HepG2 (cell line): Measurements from ENCODE around the gene RAB5A. TPM values are rescaled to one million over a fixed set of nuclear protein-coding genes. Genes with fewer than 3 reads are reported as not detected.
A peak's percentile ranks its signal among the peaks of the same experiment; 100 is the strongest.

Source experiments
- ATAC-seq: fragments of 200-7000 bp; cut with Tn5 transposase; 3 replicates; pipeline ENCODE4 v1.9.1; 2020; ENCODE audit warnings: mild to moderate bottlenecking, moderate library complexity
- Bru-seq: library from RNA; stranded (reverse); fragments of 400-500 nt; gene quantifications from one replicate; lab custom pipeline; 2021; lab: Mats Ljungman, UMichigan
- BruChase-seq, 2 experiments: library from RNA; stranded (reverse); fragments of 400-500 nt; gene quantifications; one replicate each; lab custom pipeline; 2021; lab: Mats Ljungman, UMichigan
- BruUV-seq: library from RNA; stranded (reverse); fragments of 400-500 nt; replicated peaks from 2 replicates; lab custom pipeline; 2021; lab: Mats Ljungman, UMichigan
- CTCF ChIA-PET: fragments of 300-600 bp; formaldehyde crosslinking; extraction: SDS; loops from one replicate; lab custom pipeline; 2021; ENCODE audit warnings: low total read pairs, inconsistent platforms, low intra/inter-chr PET ratio; lab: Yijun Ruan, JAX
- POLR2A ChIA-PET: fragments of 350-600 bp; sonication (Branson Sonifier 250); formaldehyde crosslinking; loops from one replicate; lab custom pipeline; 2020; ENCODE audit warnings: antibody characterized with exemption, inconsistent platforms; lab: Yijun Ruan, JAX
- DNase-seq: peaks from one replicate; pipeline ENCODE4 v3.0.0-alpha.2; 2015; ENCODE audit warnings: low spot score
- FAIRE-seq: peaks from 3 replicates; lab custom pipeline; 2011; peaks lifted over from hg19 to GRCh38; lab: Jason Lieb, UNC
- H2AFZ ChIP-seq: one replicate; pipeline ENCODE4 v1.6.1; 2011; ENCODE audit warnings: low read length, inconsistent platforms
- H3K27ac ChIP-seq: fragments of 300-600 bp; 3 replicates; pipeline ENCODE4 v1.8.0; 2011; ENCODE audit warnings: mixed run types, mild to moderate bottlenecking, mixed read lengths, low read length, inconsistent platforms; ENCODE audit not compliant: insufficient read depth; ENCODE audit errors: extremely low read length
- H3K27me3 ChIP-seq, 2 experiments: fragments of 200-600 bp in 1 of 2; 2 replicates in 1 of 2; 3 replicates in 1 of 2; pipeline versions ENCODE4 v1.6.0 to v1.8.0; 2011; ENCODE audit warnings: low read length in 2 of 2, mild to moderate bottlenecking in 2 of 2, moderate library complexity in 2 of 2, inconsistent platforms in 1 of 2; ENCODE audit not compliant: insufficient read depth in 2 of 2, control insufficient read depth in 1 of 2
- H3K36me3 ChIP-seq, 2 experiments: fragments of 200-600 bp in 1 of 2; replicated peaks in 1 of 2; 2 replicates in 1 of 2; 3 replicates in 1 of 2; pipeline versions ENCODE4 v1.5.1 to v1.8.0; 2011; ENCODE audit warnings: low read length in 2 of 2, inconsistent platforms in 1 of 2; ENCODE audit not compliant: insufficient read depth in 2 of 2, control insufficient read depth in 1 of 2
- H3K4me1 ChIP-seq: 2 replicates; pipeline ENCODE4 v1.5.1; 2012; ENCODE audit warnings: low read length, inconsistent platforms; ENCODE audit not compliant: insufficient read depth
- H3K4me2 ChIP-seq: 2 replicates; pipeline ENCODE4 v1.6.0; 2011; ENCODE audit warnings: low read depth, low read length, inconsistent platforms
- H3K4me3 ChIP-seq, 3 experiments: fragments of 200-600 bp in 1 of 3; sonication (generic), shearing (Covaris generic) in 1 of 3; replicated peaks in 1 of 3; 2 replicates each; pipeline ENCODE4 v1.5.1; 2011 to 2016; ENCODE audit warnings: low read length in 3 of 3, inconsistent platforms in 2 of 3, low read depth in 2 of 3, mild to moderate bottlenecking in 2 of 3, control low read depth in 1 of 3, mixed read lengths in 1 of 3; ENCODE audit not compliant: insufficient read depth in 1 of 3
- H3K79me2 ChIP-seq: one replicate; pipeline ENCODE4 v1.6.1; 2011; ENCODE audit warnings: low read length, inconsistent platforms; ENCODE audit not compliant: insufficient read depth
- H3K9ac ChIP-seq: 2 replicates; pipeline ENCODE4 v1.6.0; 2011; ENCODE audit warnings: mild to moderate bottlenecking, low read depth, low read length, inconsistent platforms; ENCODE audit not compliant: insufficient read depth
- H3K9me3 ChIP-seq: 2 replicates; pipeline ENCODE4 v1.5.1; 2012; ENCODE audit warnings: mild to moderate bottlenecking, low read length
- H4K20me1 ChIP-seq: 2 replicates; pipeline ENCODE4 v1.6.0; 2011; ENCODE audit warnings: inconsistent platforms, mild to moderate bottlenecking, low read length, moderate library complexity; ENCODE audit not compliant: insufficient read depth
- MATR3 ChIP-seq: sonication (generic); formaldehyde crosslinking; IDR thresholded peaks from 2 replicates; pipeline ENCODE4 v1.4.0; 2020; ENCODE audit warnings: missing genetic modification reagents
- SATB2 ChIP-seq: sonication (generic); formaldehyde crosslinking; IDR thresholded peaks from 2 replicates; pipeline ENCODE4 v1.5.0; 2020; ENCODE audit warnings: missing genetic modification reagents
- ZNF263 ChIP-seq: sonication (generic); formaldehyde crosslinking; IDR thresholded peaks from 2 replicates; pipeline ENCODE4 v1.4.0; 2020; ENCODE audit warnings: missing genetic modification reagents
- WGBS: methylation state at CpG from one replicate; pipeline ENCODE4 v1.1.6; 2017; ENCODE audit warnings: low lambda C conversion rate; 5-methylcytosine and 5-hydroxymethylcytosine counted together
- in situ Hi-C: cut with HindIII; loops from 2 replicates; pipeline ENCODE4 v1.10.0; 2017; ENCODE audit warnings: low pct_unique_long_range_greater_than_20kb; ENCODE audit not compliant: extremely low pct_ligation_motif_present
- intact Hi-C: fragments of 100-400 bp; cut with micrococcal nuclease; formaldehyde crosslinking; loops from one replicate; pipeline ENCODE4 v1.10.0; 2022; ENCODE audit not compliant: unreplicated experiment
- long read RNA-seq, 2 experiments: library from RNA in 1 of 2; library from polyadenylated mRNA in 1 of 2; stranded (forward) in 1 of 2; unstranded in 1 of 2; transcript quantifications; one replicate each; pipeline ENCODE4 v2.0.0, GENCODE V29; 2019 to 2022
- polyA minus RNA-seq, 3 experiments: library from RNA; depleted of rRNA, polyadenylated mRNA; stranded (reverse); fragments of >200 nt; gene quantifications; 2 replicates each; pipeline ENCODE4 v1.2.3, GENCODE V29; 2011; ENCODE audit warnings: low replicate concordance in 1 of 3
- polyA plus RNA-seq, 8 experiments: library from polyadenylated mRNA; depleted of rRNA in 3 of 8; stranded (reverse) in 7 of 8; unstranded in 1 of 8; fragments of >200 nt; fragmentation: Illumina TruSeq in 4 of 8; extraction: Trizol in 4 of 8; gene quantifications; 2 replicates each; pipeline versions ENCODE4 v1.2.1 to v1.2.3, GENCODE V29; 2011 to 2016; ENCODE audit warnings: low read depth in 4 of 8, missing spikeins in 1 of 8, mixed read lengths in 1 of 8; ENCODE audit not compliant: insufficient read depth in 1 of 8
- total RNA-seq, 5 experiments: library from RNA; depleted of rRNA; stranded (reverse); fragments of >200 nt; fragmentation: Illumina TruSeq; extraction: Trizol; gene quantifications; 2 replicates each; pipeline ENCODE4 v1.2.3, GENCODE V29; 2016; ENCODE audit warnings: low read depth in 1 of 5
- TF ChIP-seq, protein P1 (sequence below): sonication (generic); formaldehyde crosslinking; IDR thresholded peaks from 2 replicates; pipeline ENCODE4 v1.4.0; 2020; ENCODE audit warnings: missing genetic modification reagents

RAB5A gene, protein sequence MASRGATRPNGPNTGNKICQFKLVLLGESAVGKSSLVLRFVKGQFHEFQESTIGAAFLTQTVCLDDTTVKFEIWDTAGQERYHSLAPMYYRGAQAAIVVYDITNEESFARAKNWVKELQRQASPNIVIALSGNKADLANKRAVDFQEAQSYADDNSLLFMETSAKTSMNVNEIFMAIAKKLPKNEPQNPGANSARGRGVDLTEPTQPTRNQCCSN
- total RNA-seq (2016; rRNA removed; fragmentation: Illumina TruSeq; extraction: Trizol), result 27.1 and 29.3 TPM in 2 replicates
- total RNA-seq (2016; cell fraction: cytosol; rRNA removed; fragmentation: Illumina TruSeq; extraction: Trizol; ENCODE audit: low read depth), result 7.2 and 7.8 TPM in 2 replicates
- total RNA-seq (2016; cell fraction: insoluble cytoplasmic fraction; rRNA removed; fragmentation: Illumina TruSeq; extraction: Trizol), result 28.1 and 29.7 TPM in 2 replicates
- total RNA-seq (2016; cell fraction: membrane; rRNA removed; fragmentation: Illumina TruSeq; extraction: Trizol), result 17.7 and 19.4 TPM in 2 replicates
- total RNA-seq (2016; cell fraction: nucleus; rRNA removed; fragmentation: Illumina TruSeq; extraction: Trizol), result 22.2 and 30.9 TPM in 2 replicates
- 13.5 and 16.0 TPM in 2 replicates for polyA plus RNA-seq (2011; rRNA removed)
- polyA plus RNA-seq (2011; cell fraction: cytosol; rRNA removed), result 10.8 and 15.7 TPM in 2 replicates
- polyA plus RNA-seq (2011; cell fraction: nucleus; rRNA removed), result 9.6 and 10.9 TPM in 2 replicates
- polyA plus RNA-seq (2012), result 27.0 and 29.9 TPM in 2 replicates
- polyA plus RNA-seq (2016; cell fraction: cytosol; fragmentation: Illumina TruSeq; extraction: Trizol; ENCODE audit: low read depth), result 4.6 and 5.0 TPM in 2 replicates
- polyA plus RNA-seq (2016; cell fraction: insoluble cytoplasmic fraction; fragmentation: Illumina TruSeq; extraction: Trizol; ENCODE audit: low read depth), result 37.8 and 40.1 TPM in 2 replicates
- polyA plus RNA-seq (2016; cell fraction: membrane; fragmentation: Illumina TruSeq; extraction: Trizol; ENCODE audit: low read depth), result 12.8 and 13.1 TPM in 2 replicates
- polyA plus RNA-seq (2016; cell fraction: nucleus; fragmentation: Illumina TruSeq; extraction: Trizol; ENCODE audit: insufficient read depth, low read depth), result 26.3 and 28.6 TPM in 2 replicates
- polyA minus RNA-seq (2011; rRNA and poly(A)+ RNA removed; ENCODE audit: low replicate concordance), result 9.5 and 10.5 TPM in 2 replicates
- polyA minus RNA-seq (2011; cell fraction: cytosol; rRNA and poly(A)+ RNA removed), result 21.7 and 23.8 TPM in 2 replicates
- 51.0 and 64.8 TPM in 2 replicates for polyA minus RNA-seq (2011; cell fraction: nucleus; rRNA and poly(A)+ RNA removed)
- Bru-seq, nascent RNA, result percentile 95 among the genes with signal in this experiment
- percentile 92 among the genes with signal in this experiment for BruChase-seq, experiment 1, labeled RNA remaining after a 6-hour chase
- BruChase-seq, experiment 2, labeled RNA remaining after a 2-hour chase, result percentile 93 among the genes with signal in this experiment
- long read RNA-seq, experiment 1, transcript RAB5A-201 (6 exons, 2,536 nt), result major isoform, 13 of 17 reads
- long read RNA-seq, experiment 1, partial matches to known transcripts, result 0 of 17 reads
- long read RNA-seq, experiment 1, other reads (novel, unspliced or antisense), result 4 of 17 reads
- long read RNA-seq, experiment 2, transcript RAB5A-201 (6 exons, 2,536 nt), result major isoform, 20 of 77 reads
- long read RNA-seq, experiment 2, partial matches to known transcripts, result 47 of 77 reads
- long read RNA-seq, experiment 2, other reads (novel, unspliced or antisense), result 10 of 77 reads

DNA sequence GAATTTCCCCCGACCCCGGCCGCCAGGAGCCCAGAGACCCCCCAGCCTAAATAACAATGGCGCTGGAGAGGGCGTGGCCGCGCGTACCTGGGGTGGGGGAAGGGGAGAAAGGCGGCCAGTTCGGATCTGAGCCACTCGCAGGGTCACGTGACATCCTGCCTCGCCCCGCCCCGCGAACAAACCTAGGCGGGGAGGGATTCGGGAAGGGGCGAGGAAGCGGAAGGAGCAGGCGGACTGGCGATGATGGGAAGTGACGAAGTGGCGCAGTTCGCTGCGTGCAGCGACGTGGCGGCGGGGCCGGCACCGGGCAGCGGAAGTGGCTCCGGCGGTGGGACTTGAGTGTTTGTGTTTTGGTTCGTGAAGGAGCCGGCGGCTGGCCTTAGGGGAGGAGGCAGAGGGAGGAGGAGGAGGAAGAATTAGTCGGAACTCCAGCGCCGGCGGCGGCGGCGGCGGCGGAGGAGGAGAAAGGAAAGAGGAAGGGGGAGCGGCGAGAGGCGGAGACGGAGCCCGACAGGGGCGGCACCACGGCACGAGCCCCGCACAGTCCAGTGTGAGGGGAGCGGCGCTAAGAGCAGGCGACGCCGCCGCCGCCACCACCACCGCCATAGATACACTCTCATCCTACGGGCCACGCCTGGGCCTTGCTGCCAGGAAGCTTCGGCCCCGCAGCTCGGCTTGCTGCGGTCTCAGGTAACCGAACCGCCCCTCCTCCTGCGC, at the start of gene RAB5A:
RAB5A (plus strand) TSS at position 266 of the 717 bp plus-strand sequence. CDS start 3,802 bp downstream, outside the sequence.
- Histone ChIP-seq H3K9me3 (no peaks in the 10 kb centered on the region), H3K4me2 (peak within 1 kb of the TSS; percentile 83), H4K20me1 (peaks cover 27% of the 10 kb centered on the region), H3K4me3 (peak within 1 kb of the TSS; percentile 73 to 98 (median 90)), H3K27ac (peak within 1 kb of the TSS; percentile 88), H3K79me2 (peaks cover 52% of the 10 kb centered on the region), H2AFZ (no peak within 1 kb of the TSS), H3K4me1 (peaks cover 29% of the 10 kb centered on the region), H3K27me3 (no peaks in the 10 kb centered on the region; a peak in 1 of 5 replicates), H3K9ac (peak within 1 kb of the TSS; percentile 94), H3K36me3 (peaks cover 3 to 12% of the 10 kb centered on the region in 2 experiments; a peak in 4 of 5 replicates)
- under 1% methylated on average over 40 of the region's 73 CpGs for WGBS
- ATAC-seq (peak; percentile 94), FAIRE-seq (peak; percentile 85), DNase-seq (peak; percentile 94)
- in situ Hi-C loops (no loop called here), intact Hi-C loops (loop anchor here (2.0 to 10.0 kb wide), 3 partner anchors 94 to 375 kb away; partner anchors contain the start of genes KAT2B and SGO1)
- ChIA-PET POLR2A (interaction anchor here (1.0 to 1.2 kb wide), 2 partner anchors 10 to 94 kb away, joined by 5 read pairs; no protein-coding TSS in a partner anchor), CTCF (no interaction called here)
- BruUV-seq, result no TSS peak
- TF ChIP-seq MATR3 (CRISPR knock-in tag) (no peak), ZNF263 (CRISPR knock-in tag) (peak; percentile 56; the same call in 1 of the 2 replicates), SATB2 (no peak)
- TF ChIP-seq, protein P1, sequence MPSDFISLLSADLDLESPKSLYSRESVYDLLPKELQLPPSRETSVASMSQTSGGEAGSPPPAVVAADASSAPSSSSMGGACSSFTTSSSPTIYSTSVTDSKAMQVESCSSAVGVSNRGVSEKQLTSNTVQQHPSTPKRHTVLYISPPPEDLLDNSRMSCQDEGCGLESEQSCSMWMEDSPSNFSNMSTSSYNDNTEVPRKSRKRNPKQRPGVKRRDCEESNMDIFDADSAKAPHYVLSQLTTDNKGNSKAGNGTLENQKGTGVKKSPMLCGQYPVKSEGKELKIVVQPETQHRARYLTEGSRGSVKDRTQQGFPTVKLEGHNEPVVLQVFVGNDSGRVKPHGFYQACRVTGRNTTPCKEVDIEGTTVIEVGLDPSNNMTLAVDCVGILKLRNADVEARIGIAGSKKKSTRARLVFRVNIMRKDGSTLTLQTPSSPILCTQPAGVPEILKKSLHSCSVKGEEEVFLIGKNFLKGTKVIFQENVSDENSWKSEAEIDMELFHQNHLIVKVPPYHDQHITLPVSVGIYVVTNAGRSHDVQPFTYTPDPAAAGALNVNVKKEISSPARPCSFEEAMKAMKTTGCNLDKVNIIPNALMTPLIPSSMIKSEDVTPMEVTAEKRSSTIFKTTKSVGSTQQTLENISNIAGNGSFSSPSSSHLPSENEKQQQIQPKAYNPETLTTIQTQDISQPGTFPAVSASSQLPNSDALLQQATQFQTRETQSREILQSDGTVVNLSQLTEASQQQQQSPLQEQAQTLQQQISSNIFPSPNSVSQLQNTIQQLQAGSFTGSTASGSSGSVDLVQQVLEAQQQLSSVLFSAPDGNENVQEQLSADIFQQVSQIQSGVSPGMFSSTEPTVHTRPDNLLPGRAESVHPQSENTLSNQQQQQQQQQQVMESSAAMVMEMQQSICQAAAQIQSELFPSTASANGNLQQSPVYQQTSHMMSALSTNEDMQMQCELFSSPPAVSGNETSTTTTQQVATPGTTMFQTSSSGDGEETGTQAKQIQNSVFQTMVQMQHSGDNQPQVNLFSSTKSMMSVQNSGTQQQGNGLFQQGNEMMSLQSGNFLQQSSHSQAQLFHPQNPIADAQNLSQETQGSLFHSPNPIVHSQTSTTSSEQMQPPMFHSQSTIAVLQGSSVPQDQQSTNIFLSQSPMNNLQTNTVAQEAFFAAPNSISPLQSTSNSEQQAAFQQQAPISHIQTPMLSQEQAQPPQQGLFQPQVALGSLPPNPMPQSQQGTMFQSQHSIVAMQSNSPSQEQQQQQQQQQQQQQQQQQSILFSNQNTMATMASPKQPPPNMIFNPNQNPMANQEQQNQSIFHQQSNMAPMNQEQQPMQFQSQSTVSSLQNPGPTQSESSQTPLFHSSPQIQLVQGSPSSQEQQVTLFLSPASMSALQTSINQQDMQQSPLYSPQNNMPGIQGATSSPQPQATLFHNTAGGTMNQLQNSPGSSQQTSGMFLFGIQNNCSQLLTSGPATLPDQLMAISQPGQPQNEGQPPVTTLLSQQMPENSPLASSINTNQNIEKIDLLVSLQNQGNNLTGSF (CRISPR knock-in tag), result no peak
